IPS-18c (cell line): Measurements from ENCODE around the gene FUT9.

Experiments used
- H3K4me3 ChIP-seq: 2 replicates; pipeline ENCODE4 v1.7.0; 2013; ENCODE audit warnings: low read depth, mild to moderate bottlenecking, low read length, moderate library complexity; ENCODE audit not compliant: insufficient read depth
- H3K9me3 ChIP-seq: one replicate; pipeline ENCODE4 v1.6.1; 2013; ENCODE audit warnings: mild to moderate bottlenecking, low read length, moderate library complexity; ENCODE audit not compliant: control insufficient read depth, insufficient read depth

Gene FUT9

DNA sequence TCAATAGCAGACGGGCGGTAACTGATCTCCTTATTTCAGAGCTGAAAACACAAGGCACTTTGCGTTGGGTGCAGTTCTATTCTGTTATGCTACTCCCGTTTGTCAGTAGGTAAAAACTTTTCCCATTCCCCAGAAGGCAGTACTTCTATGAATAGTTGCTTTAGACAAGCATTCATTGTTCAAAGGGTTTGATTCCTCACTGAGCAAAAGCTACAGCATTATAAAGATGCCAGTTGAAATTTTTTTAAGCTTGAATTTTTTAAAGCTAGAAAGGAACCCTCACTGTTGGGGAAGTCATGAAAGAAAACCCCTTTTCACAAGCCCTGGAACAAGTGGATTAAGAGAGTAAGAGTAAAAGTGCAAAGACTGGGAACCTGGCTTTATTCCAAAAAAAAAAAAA, 42.3 kb downstream of the FUT9 start:
- no peak overlapping the region for H3K4me3 ChIP-seq
- no peaks in the 10 kb centered on the region for H3K9me3 ChIP-seq

DNA sequence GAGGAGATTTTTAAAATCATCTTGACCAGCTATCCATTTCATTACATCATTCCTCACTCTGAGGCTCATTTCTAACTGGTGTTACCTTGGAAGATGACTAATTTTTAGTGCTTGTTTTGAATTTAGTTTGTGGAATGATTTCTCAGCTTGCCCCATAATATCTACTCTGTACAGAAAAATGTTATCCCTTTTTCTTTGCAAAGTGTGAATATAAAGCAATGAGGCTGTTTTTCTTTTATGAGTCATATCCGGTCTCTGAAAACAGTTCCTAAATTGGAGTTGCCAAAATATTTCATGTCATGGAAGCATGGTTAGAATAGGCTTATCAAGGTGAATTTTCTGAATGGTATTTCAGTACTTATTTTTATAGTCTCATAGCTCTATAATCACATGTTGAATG, 43.8 kb downstream of the FUT9 start:
- Histone ChIP-seq H3K4me3 (no peak overlapping the region), H3K9me3 (no peaks in the 10 kb centered on the region)

DNA sequence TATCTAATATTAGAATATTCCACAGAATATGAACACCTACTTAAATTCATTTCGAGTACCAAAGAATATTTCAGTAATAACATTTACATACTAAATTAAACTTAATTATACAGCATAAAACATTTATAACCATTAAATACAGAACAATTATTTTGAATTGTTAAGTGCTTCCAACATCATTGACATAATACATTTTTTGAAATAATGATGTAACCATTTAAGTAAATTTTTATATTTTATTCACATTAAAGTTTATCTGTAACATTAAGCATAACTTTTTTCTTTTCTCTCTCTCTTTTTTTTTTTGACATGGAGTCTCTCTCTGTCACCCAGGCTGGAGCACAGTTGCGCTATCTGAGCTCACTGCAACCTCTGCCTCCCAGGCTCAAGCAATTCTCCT, 44.5 kb downstream of the FUT9 start:
- no peak overlapping the region for H3K4me3 ChIP-seq
- no peaks in the 10 kb centered on the region for H3K9me3 ChIP-seq

DNA sequence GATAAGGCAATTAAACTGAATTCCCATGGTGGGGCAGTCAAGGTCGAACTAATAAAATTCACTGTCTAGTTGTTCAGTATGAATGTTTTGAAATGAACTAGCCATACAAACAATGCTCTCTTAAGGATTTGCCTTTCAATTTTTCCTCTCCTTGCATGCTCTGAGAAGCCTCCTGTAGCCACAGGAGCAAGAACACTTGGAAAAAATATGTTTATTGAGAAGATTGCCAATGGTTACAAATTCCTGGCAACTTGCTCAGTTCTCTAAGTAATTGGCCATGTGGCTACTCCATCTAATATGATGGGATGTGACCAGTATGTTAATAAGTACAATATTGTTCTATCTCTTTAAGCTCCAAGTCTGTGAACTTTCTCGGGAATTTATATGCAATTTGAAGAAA, 49.4 kb downstream of the FUT9 start:
- no peaks in the 10 kb centered on the region for H3K9me3 ChIP-seq
- no peak overlapping the region for H3K4me3 ChIP-seq

DNA sequence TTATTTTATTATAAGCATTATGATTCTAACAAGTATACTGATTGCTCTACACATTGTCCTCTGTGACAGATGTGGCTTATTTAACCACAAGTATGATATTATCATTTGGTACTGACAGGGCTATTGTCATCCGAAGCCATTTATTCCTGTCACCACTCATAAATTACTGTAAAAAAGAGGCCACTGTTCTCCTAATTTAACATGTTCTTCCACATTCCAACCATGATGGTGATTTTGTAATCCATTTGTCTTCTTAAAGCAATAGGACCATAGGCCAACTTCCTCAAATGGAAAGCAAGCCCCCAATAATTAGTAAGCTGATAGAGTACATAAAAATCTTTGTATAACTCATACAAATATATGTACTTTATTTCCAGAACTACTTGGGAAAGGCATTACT, 50.6 kb downstream of the FUT9 start:
- no peak overlapping the region for H3K4me3 ChIP-seq
- no peaks in the 10 kb centered on the region for H3K9me3 ChIP-seq

DNA sequence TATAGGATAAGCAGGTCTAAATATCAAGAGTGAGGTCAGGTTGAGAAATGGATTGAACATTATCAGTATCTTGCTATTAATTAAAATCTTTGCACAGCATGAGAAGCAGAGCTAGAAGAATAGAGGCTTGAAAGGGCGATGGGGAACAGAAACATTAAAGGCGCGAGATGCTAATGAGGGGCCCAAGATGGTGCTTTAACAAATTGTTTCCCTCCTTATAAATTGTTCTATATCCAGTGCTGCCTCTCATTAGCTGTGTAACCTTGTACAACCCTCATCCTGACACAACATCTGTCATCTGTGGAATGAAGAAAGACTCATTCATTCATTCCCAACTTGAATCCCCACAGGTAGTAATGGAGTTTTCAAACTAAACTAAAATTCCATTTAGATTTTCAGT, 57.8 kb downstream of the FUT9 start:
- no peaks in the 10 kb centered on the region for H3K9me3 ChIP-seq
- H3K4me3 ChIP-seq, result no peak overlapping the region

DNA sequence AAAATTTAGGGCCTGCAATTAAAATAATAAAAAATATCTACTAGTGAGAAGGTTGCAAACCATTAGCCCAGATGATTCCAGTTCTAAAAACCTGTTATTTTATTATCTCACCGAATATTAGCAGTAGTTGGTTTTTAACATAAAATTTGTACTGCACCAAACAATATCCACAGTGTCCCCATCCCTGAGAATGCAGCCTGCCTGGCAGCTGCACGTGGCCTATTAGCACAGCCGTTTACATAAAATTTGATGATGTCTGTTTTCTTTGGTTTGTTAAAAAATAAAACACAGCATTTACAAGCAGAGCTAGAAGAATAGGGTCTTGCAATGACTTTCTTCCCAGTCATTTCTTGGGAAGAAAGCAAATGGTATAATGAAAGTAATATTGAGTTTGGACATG, 58.2 kb downstream of the FUT9 start:
- H3K4me3 ChIP-seq, result no peak overlapping the region
- no peaks in the 10 kb centered on the region for H3K9me3 ChIP-seq

DNA sequence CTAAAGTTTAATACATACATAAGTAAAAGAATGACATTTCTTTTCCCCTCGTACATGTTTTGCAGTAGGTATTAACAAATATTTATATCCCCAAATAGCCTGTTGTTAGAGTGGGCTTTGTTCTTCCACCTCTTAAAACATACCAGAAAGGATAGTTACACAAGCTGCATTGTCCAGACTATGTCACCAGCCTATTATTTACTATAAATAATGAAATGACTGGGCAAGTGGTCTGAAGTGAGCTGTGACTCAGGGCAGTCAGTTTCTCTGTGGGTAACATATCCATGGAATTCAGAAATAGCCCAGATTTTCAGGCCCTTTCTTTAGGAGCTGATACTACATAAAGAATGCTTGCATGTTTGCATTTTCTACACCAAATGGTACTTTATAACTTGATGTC, 60.1 kb downstream of the FUT9 start:
- Histone ChIP-seq H3K9me3 (no peaks in the 10 kb centered on the region), H3K4me3 (no peak overlapping the region)

DNA sequence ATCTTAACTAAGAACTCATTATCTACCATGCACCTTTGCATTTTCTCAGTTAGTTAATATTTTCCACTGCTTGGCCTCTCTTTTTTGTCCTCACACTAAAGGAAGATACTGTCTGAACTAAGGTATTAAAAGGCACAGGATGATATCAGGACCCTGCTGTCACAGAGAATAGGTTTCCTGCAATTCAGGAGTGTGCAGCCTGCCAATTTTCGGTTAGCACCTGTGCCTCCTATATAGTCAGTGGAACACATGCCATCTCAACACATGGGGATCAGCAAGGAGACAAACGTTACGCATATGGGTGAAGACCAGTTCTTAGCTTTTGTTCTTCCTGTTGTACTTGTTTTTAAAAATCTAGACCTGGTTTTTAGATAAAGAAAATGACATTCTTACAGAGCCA, 71.0 kb downstream of the FUT9 start:
- Histone ChIP-seq H3K4me3 (no peak overlapping the region), H3K9me3 (no peaks in the 10 kb centered on the region)

DNA sequence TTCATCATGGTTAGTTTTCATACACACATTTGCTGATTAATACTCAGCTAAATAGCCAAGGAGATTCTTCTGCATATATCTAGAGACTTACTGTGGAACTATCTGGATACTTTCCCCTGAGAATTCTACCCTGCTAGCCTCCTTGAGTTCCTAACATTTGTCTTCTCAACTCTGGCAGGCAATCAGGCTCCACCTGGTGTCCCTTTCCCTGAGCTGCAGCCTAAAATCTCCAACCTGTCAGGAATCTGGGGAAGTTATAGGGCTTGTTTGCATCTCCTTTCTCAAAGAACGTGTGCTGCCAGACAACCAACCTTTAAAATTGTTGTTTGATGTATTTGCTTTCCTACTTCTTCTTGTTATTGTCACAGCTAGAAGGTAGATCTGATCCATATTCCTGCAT, 73.4 kb downstream of the FUT9 start:
- Histone ChIP-seq H3K9me3 (no peaks in the 10 kb centered on the region), H3K4me3 (no peak overlapping the region)

DNA sequence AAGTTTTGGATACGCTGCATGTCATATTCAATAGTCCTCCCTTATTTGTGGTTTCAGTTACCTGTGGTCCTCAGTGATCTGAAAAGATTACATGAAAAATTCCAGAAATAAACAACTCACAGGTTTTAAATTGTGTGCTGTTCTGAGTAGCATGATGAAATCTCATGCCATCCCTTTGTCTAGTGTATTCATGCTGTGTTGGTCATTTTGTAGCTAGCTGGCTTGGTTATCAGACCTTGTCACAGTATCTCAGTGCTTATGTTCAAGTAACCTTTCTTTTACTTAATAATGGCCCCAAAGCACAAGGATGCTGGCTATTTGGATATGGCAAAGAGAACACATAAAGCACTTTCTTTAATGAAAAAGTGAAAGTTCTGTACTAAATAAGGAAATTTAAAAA, 78.3 kb downstream of the FUT9 start:
- H3K9me3 ChIP-seq, result no peaks in the 10 kb centered on the region
- no peak overlapping the region for H3K4me3 ChIP-seq

DNA sequence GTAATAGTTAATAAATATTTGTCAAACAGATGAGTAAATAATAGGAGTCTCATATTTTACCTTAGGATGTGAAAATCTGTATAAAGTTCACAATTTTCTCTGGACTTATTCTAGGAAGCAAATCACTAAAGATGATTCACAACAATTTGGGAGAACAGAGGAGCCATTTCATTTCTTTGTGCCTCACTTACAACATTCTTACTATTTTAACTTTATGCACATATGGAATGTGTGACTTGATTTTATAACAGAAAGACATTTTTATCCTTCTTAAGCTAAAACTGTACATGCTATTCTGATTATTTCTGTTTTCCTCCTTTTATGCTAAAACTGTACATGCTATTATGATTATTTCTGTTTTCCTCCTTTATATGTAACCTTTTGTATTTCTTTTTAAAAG, 83.3 kb downstream of the FUT9 start:
- no peaks in the 10 kb centered on the region for H3K9me3 ChIP-seq
- H3K4me3 ChIP-seq, result no peak overlapping the region

DNA sequence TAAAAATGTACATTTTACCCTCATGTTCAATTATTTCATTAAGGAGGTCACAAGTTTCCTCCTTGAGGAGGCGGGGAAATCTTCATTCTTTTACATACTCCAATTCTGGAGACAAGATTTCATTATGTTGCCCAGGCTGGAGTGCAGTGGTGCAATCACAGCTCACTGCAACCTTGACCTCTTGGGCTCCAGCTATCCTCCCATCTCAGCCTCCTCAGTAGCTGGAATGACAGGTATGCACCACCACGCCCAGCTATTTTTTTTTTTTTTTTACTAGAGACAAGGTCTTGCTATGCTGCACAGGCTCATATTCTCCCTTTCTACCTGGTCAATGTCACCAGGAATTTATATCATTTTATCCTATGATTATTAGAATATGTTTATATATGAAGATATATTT, 85.8 kb downstream of the FUT9 start:
- no peaks in the 10 kb centered on the region for H3K9me3 ChIP-seq
- no peak overlapping the region for H3K4me3 ChIP-seq

DNA sequence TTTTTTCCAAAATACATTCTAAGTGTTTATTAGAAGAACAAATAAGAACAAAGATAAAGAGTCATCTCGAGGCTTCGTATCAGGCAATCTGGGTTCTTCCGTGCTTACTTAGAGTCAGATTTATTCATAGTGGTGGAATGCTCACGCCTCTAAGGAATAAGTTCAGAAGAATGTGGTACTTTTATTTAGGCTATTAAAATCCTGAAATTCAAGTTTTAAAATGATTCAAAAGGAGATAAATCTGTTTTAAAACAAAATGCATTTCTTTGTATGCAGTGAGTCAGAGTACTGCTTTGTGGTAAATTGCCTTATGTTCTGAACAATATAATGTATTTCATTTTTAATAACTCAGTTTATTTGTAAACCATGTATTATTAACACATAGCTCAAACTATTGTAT, 89.1 kb downstream of the FUT9 start:
- Histone ChIP-seq H3K9me3 (no peaks in the 10 kb centered on the region), H3K4me3 (no peak overlapping the region)

DNA sequence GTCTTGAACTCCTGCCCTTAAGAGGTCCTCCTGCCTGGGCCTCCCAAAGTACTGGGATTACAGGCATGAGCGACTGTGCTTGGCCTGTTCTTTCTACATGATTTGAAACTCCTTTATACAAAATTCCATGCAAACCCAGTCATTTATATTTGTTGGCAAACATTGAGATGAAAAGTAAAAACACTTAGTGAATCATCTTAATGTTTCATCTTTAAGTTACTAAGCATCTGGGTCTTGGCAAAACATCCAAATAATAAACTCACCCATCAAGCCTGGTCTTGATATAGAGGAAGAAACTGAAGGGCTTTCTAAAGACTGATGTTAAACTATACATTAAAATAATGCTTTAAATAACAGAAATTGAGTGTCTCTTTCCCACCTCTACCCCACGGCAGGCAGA, 95.1 kb downstream of the FUT9 start:
- H3K4me3 ChIP-seq, result no peak overlapping the region
- H3K9me3 ChIP-seq, result no peaks in the 10 kb centered on the region

DNA sequence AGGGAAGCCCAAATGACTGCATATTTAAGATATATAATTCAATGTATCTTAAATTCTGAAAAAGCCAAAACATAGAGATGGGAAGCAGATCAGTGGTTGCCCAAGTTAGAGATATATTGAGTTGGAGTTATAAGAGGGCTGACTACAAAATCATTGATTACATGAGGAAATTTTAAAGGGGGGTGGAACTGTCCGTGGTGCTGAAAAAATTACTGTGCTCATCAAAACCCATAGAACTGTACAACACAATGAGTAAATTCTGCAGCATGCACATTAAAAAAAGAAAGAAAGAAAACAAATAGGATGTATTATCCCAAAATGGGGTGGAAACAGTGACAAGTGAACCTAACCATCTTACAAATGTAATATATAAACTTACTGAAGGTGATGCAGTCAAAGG, 100.9 kb downstream of the FUT9 start:
- Histone ChIP-seq H3K9me3 (no peaks in the 10 kb centered on the region), H3K4me3 (no peak overlapping the region)

DNA sequence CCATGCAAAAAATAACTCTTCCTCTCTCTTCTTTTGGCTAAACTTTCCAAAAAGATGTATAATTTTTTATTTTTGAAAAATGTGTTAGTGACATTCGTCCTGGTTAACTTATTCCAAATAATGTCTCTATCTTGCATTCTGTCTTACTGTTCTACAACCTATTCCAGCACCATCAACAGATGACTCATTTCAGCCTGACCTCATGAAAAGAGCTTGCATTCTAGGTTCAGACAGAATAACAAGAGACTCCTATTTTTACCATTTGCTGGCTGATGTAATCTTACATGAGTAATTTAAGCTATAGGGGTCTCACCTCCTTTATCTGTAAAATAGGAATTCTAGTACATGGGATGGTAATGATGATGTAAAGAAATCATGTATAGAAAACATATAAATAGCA, 109.0 kb downstream of the FUT9 start:
- Histone ChIP-seq H3K4me3 (no peak overlapping the region), H3K9me3 (no peaks in the 10 kb centered on the region)

DNA sequence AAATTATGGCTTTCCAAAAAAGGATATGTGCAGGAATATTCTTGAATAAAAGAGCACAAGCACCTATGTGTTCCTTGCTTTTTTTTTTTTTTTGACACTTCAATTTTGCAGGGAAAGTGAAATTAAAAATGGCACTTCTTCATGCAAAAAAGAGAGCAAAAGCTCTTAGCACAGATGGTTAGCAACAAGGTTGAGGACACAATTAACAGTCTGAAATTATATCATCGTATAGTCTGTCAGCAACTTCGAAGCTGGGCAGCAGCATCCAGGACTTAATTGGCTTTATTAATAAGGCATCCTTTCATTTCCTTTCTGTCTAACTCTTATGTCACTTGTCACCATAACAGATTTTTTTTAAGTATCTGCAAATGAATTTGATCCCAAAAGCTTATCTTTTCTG, 122.6 kb downstream of the FUT9 start:
- no peak overlapping the region for H3K4me3 ChIP-seq
- no peaks in the 10 kb centered on the region for H3K9me3 ChIP-seq

DNA sequence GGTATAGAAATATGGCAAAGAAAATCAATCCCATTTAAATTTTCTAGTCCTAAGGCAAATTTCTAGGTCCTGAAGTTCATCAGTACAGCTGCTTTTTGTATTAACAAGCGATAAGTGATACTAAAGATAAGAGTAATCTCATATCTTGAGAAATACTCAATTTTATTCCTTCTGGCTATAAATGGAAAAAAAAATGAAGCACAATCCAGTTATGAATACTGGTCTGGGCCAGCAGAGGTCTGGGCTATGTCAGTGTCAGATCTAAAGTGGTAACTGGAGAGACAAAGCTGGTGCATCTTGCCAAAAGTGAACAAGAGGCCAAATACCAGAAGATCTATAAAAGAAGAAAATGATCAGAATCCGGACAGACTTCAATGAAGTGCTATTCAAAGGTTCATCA, 126.4 kb downstream of the FUT9 start:
- no peaks in the 10 kb centered on the region for H3K9me3 ChIP-seq

DNA sequence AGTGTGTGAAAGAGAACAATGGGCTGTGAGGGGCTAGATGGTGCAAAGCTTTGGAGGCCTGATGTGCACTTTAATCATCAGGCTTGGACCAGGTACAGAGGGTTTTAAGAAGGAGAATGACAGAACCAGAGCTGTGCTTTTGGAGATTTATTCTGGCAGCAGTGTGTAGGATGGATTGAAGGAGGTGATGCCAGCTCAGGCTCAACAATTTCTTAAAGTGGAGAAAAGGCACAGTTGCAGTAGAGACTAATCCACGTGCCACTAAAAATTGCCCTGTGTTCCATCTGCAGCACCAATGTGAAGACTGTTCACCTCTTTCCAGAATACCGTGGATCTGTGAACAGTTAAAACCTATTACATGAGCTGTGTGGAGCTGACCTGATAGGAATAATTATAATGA, 134.7 kb downstream of the FUT9 start:
- no peaks in the 10 kb centered on the region for H3K9me3 ChIP-seq
- H3K4me3 ChIP-seq, result no peak overlapping the region

More for the DNA sequence above, 126.4 kb downstream of the FUT9 start:
- no peak overlapping the region for H3K4me3 ChIP-seq
